Measurements from ENCODE around the gene IPO8. TPM values are rescaled to one million over a fixed set of nuclear protein-coding genes. Genes with fewer than 3 reads are reported as not detected.

IPO8 gene
- total and polyA plus RNA-seq, 2 of the 4 experiments (the other 2 are of a cell fraction) = 11.1 to 31.5 TPM

GRCh38 chr12:30695199-30696102 lies at the start of gene IPO8 (continued):
- TF ChIP-seq MXI1 (IDR thresholded peaks at IDR 0.05; ENCODE audit: borderline replicate concordance, low read depth, low read length) (no peak; the same call in 1 of the 2 replicates), SMC3 (IDR thresholded peaks at IDR 0.05; ENCODE audit: low read depth, low read length) (no peak), USF2 (IDR thresholded peaks at IDR 0.05; ENCODE audit: low read depth, low read length) (no peak)

GRCh38 chr12:30744321-30744720 lies 48.7 kb upstream of the IPO8 start:
- POLR2A ChIA-PET (ENCODE audit: unreplicated experiment) = no interaction called here
- H3K4ac ChIP-seq (ENCODE audit: low read depth, low read length) = no peak overlapping the region
- no peak overlapping the region for H3K4me3 ChIP-seq (ENCODE audit: insufficient read depth, low read depth, low read length)
- no peak overlapping the region for H2AK5ac ChIP-seq (ENCODE audit: low read depth, low read length)
- no peak overlapping the region for H2BK20ac ChIP-seq (ENCODE audit: low read depth, low read length)
- ATAC-seq (ENCODE audit: low read depth) = no peak
- H3K4me1 ChIP-seq (ENCODE audit: control insufficient read depth, insufficient read depth, low read length) = no peaks in the 10 kb centered on the region
- in situ Hi-C loops (cut with MboI; ENCODE audit: low sequenced_read_pairs) (no loop called here), intact Hi-C loops (cut with micrococcal nuclease) (no loop called here), dilution Hi-C loops (cut with HindIII; ENCODE audit: low sequenced_read_pairs, unreplicated experiment) (no loop called here)
- no peak overlapping the region for H3K9ac ChIP-seq (ENCODE audit: low read depth, low read length)
- BruUV-seq (replicated peaks) = no TSS peak
- H2BK120ac ChIP-seq (ENCODE audit: low read depth, low read length) = no peak overlapping the region
- no peak for DNase-seq
- H2BK15ac ChIP-seq (ENCODE audit: low read depth, low read length) = no peak overlapping the region
- H3K56ac ChIP-seq (ENCODE audit: extremely low read depth, insufficient read depth, low read length) = no peak overlapping the region
- CTCF ChIA-PET = interaction anchor here (1.3 kb wide), 1 partner anchor 9 kb away, joined by 6 read pairs; no protein-coding TSS in a partner anchor
- WGBS, 2 experiments (ENCODE audit: extremely low coverage in 2 of 2, insufficient read length in 1 of 2) = 100% methylated on average over 1 of the region's 2 CpGs; no CpG with 5 or more reads in 1 of the 2 experiments
- H4K91ac ChIP-seq (ENCODE audit: insufficient read depth, low read depth, low read length) = no peak overlapping the region
- no peak overlapping the region for H2BK5ac ChIP-seq (ENCODE audit: low read depth, low read length, poor library complexity, severe bottlenecking)
- no peak overlapping the region for H3K23ac ChIP-seq (ENCODE audit: low read depth, low read length)
- H4K5ac ChIP-seq (ENCODE audit: low read depth, low read length) = no peak overlapping the region
- H3K4me2 ChIP-seq (ENCODE audit: low read depth, low read length) = no peak overlapping the region
- H3K14ac ChIP-seq (replicated peaks; ENCODE audit: low read depth, low read length) = no peak overlapping the region; the same call in 1 of the 2 replicates
- H4K8ac ChIP-seq (ENCODE audit: low read depth in 2 of 2, low read length in 2 of 2) = no peak overlapping the region
- H3K18ac ChIP-seq (ENCODE audit: low read depth, low read length) = no peak overlapping the region
- no peaks in the 10 kb centered on the region for H3K9me3 ChIP-seq (ENCODE audit: control insufficient read depth, insufficient read depth, low read length)
- H3K27me3 ChIP-seq (ENCODE audit: control insufficient read depth, insufficient read depth, low read length) = no peaks in the 10 kb centered on the region
- H4K20me1 ChIP-seq (ENCODE audit: insufficient read depth, low read length) = no peaks in the 10 kb centered on the region
- H3K27ac ChIP-seq (ENCODE audit: insufficient read depth, low read length) = no peak overlapping the region
- peaks cover 5% of the 10 kb centered on the region; the same call in 1 of the 2 replicates for H3K9me1 ChIP-seq (ENCODE audit: insufficient read depth, low read length)
- peaks cover 24 to 44% of the 10 kb centered on the region in 2 experiments for H3K79me1 ChIP-seq (ENCODE audit: low read depth in 1 of 2, low read length in 2 of 2)
- H3K36me3 ChIP-seq (ENCODE audit: control insufficient read depth, insufficient read depth, low read length) = peaks cover 11% of the 10 kb centered on the region; the same call in 1 of the 2 replicates
- TF ChIP-seq RFX5 (IDR thresholded peaks at IDR 0.05; ENCODE audit: low read depth, low read length) = no peak
- no peak for TF ChIP-seq CHD1 (IDR thresholded peaks at IDR 0.05; ENCODE audit: low read depth, low read length)
- no peak for TF ChIP-seq ELK1 (IDR thresholded peaks at IDR 0.05; ENCODE audit: borderline replicate concordance, low read depth, low read length)
- no peak overlapping the region for H2AFZ ChIP-seq (replicated peaks; ENCODE audit: low read length, poor library complexity)
- no peak overlapping the region for H2AK9ac ChIP-seq (replicated peaks; ENCODE audit: low read depth, low read length, poor library complexity)

All from IMR-90 (cell line).